ENCODE data around the gene KRT72. TPM values are rescaled to one million over a fixed set of nuclear protein-coding genes. Genes with fewer than 3 reads are reported as not detected.

The KRT72 gene
- total RNA-seq, 1 donor from 2014 or later: not detected

DNA sequence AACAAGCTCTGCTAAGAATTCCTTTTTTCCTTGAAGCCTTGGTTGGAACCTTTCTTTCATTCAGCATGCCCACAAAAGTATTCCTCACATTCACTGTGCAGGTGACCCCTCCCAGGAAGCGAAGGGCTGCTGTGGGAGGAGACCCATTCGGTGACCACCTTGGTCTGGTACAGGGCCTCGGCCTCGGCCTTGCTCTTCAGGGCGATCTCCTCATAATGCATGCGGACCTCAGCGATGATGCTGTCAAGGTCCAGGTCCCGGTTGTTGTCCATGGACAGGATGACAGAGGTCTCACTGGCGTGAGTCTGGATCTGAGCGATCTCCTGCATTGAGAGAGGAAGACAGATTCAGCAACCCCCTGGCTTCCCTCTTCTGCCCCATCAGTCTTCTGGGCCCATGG lies 30.8 kb downstream of the KRT72 start:
- no peak overlapping the region for H3K27ac Mint-ChIP-seq (ENCODE audit: unreplicated experiment)
- TF ChIP-seq, protein P1, sequence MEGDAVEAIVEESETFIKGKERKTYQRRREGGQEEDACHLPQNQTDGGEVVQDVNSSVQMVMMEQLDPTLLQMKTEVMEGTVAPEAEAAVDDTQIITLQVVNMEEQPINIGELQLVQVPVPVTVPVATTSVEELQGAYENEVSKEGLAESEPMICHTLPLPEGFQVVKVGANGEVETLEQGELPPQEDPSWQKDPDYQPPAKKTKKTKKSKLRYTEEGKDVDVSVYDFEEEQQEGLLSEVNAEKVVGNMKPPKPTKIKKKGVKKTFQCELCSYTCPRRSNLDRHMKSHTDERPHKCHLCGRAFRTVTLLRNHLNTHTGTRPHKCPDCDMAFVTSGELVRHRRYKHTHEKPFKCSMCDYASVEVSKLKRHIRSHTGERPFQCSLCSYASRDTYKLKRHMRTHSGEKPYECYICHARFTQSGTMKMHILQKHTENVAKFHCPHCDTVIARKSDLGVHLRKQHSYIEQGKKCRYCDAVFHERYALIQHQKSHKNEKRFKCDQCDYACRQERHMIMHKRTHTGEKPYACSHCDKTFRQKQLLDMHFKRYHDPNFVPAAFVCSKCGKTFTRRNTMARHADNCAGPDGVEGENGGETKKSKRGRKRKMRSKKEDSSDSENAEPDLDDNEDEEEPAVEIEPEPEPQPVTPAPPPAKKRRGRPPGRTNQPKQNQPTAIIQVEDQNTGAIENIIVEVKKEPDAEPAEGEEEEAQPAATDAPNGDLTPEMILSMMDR (IDR thresholded peaks at IDR 0.05): no peak
- H3K27me3 Mint-ChIP-seq (ENCODE audit: unreplicated experiment): peaks cover 50% of the 10 kb centered on the region
- DNase-seq (ENCODE audit: extremely low spot score, unreplicated experiment): no peak
- H3K4me3 Mint-ChIP-seq (ENCODE audit: unreplicated experiment): no peak overlapping the region
- no peaks in the 10 kb centered on the region for H3K4me1 Mint-ChIP-seq (ENCODE audit: unreplicated experiment)
- no peaks in the 10 kb centered on the region for H3K9me3 Mint-ChIP-seq (ENCODE audit: unreplicated experiment)
- H3K36me3 Mint-ChIP-seq (ENCODE audit: unreplicated experiment): no peaks in the 10 kb centered on the region

DNA sequence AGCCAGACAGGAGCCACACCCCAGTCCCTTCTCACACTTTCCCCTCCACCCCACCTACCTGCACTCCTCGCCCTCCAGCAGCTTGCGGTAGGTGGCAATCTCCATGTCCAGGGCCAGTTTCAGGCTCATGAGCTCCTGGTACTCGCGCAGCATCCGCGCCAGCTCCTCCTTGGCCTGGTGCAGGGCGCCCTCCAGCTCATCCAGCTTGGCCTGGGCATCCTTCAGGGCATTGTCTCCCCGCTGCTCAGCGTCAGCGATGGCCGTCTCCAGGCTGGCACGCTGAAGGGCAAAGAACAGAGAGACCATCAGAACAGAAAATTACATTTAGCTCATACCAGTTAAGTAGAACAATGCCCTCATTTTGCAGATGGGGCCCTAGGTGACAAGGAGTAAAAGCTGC lies 33.2 kb downstream of the KRT72 start:
- Mint-ChIP-seq H3K4me3 (ENCODE audit: unreplicated experiment) (no peak overlapping the region), H3K4me1 (ENCODE audit: unreplicated experiment) (no peaks in the 10 kb centered on the region), H3K27me3 (ENCODE audit: unreplicated experiment) (peaks cover 71% of the 10 kb centered on the region), H3K9me3 (ENCODE audit: unreplicated experiment) (no peaks in the 10 kb centered on the region), H3K27ac (ENCODE audit: unreplicated experiment) (no peak overlapping the region), H3K36me3 (ENCODE audit: unreplicated experiment) (no peaks in the 10 kb centered on the region)
- TF ChIP-seq, protein P1 (IDR thresholded peaks at IDR 0.05): no peak
- no peak for DNase-seq (ENCODE audit: extremely low spot score, unreplicated experiment)

DNA sequence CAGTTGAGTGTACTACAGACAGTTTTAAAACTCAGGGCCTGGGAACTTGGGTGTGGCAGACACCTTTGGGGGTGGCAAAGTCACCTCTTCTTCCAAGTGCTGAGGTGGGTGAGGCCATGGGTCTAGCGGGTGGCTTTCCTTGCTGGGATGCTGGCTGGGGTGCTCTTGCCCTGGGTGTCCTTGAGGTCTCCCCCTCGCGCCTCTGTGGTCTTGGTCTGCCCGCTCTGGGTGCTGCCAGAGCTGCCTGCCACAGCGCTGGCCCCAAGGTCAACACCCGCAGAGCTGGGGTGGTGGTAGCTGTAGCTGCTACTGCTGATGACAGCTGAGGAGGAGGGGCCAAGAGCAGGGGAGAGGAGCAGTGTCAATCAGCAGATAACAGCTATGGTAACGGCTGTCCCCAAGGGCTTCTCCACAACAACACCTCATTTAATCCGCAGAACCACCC lies 34.4 kb downstream of the KRT72 start:
- H3K36me3 Mint-ChIP-seq (ENCODE audit: unreplicated experiment): no peaks in the 10 kb centered on the region
- H3K27ac Mint-ChIP-seq (ENCODE audit: unreplicated experiment): no peak overlapping the region
- H3K27me3 Mint-ChIP-seq (ENCODE audit: unreplicated experiment): peaks cover 70% of the 10 kb centered on the region
- H3K4me3 Mint-ChIP-seq (ENCODE audit: unreplicated experiment): no peak overlapping the region
- TF ChIP-seq, protein P1 (IDR thresholded peaks at IDR 0.05): no peak
- no peak for DNase-seq (ENCODE audit: extremely low spot score, unreplicated experiment)
- H3K9me3 Mint-ChIP-seq (ENCODE audit: unreplicated experiment): no peaks in the 10 kb centered on the region
- no peaks in the 10 kb centered on the region for H3K4me1 Mint-ChIP-seq (ENCODE audit: unreplicated experiment)

DNA sequence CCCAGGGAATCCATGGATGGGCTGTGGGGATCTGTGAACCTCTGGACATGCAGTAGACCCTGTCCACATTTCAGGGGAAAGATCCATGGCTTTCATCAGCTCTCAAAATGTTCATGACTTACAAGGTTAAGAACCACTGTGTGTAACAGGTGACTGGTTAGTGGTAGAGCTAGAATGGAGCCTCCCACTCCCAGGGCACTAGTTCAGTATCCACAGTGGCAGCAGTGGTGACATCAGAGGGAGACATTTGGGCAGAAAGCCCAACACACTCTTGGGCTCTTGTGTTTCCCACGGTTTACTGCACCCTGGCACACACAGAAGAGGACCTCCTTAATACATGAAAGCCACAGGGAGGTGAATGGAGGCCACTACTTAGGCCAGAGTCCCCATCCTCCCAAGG lies 36.7 kb downstream of the KRT72 start:
- TF ChIP-seq, protein P1 (IDR thresholded peaks at IDR 0.05): no peak
- H3K9me3 Mint-ChIP-seq (ENCODE audit: unreplicated experiment): no peaks in the 10 kb centered on the region
- DNase-seq (ENCODE audit: extremely low spot score, unreplicated experiment): no peak
- H3K36me3 Mint-ChIP-seq (ENCODE audit: unreplicated experiment): no peaks in the 10 kb centered on the region
- H3K4me1 Mint-ChIP-seq (ENCODE audit: unreplicated experiment): no peaks in the 10 kb centered on the region
- H3K27ac Mint-ChIP-seq (ENCODE audit: unreplicated experiment): no peak overlapping the region
- H3K27me3 Mint-ChIP-seq (ENCODE audit: unreplicated experiment): peaks cover 67% of the 10 kb centered on the region
- H3K4me3 Mint-ChIP-seq (ENCODE audit: unreplicated experiment): no peak overlapping the region

DNA sequence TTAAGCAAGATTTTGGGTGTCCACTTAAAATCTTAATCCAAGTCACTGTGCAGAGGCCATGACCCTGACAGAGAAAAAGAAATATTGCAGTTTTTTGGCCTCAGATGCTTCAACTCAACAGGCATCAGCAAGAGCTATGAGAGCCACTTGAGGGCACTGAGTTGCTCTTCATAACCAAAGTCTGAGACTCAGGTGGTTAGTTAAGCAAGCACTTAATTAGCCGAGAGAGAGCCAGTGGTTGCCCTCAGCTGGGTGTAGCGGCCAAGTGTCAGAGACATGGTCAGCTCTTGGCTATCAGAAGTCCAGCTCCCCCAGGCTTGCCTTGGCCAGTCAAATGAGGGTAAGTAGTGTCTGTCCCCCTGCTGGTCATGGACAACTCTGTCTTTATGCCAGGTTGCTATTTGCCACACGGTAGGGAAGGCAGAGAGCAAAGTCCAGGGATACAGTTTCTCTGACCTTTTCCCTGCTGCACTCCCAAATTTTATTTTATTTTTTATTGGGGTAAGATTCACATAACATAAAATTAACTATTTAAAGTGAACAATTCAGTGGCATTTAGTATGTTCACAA lies 39.3 kb downstream of the KRT72 start:
- H3K27me3 Mint-ChIP-seq (ENCODE audit: unreplicated experiment): peaks cover 67% of the 10 kb centered on the region
- no peak overlapping the region for H3K4me3 Mint-ChIP-seq (ENCODE audit: unreplicated experiment)
- H3K36me3 Mint-ChIP-seq (ENCODE audit: unreplicated experiment): no peaks in the 10 kb centered on the region
- no peak overlapping the region for H3K27ac Mint-ChIP-seq (ENCODE audit: unreplicated experiment)
- DNase-seq (ENCODE audit: extremely low spot score, unreplicated experiment): no peak
- no peaks in the 10 kb centered on the region for H3K4me1 Mint-ChIP-seq (ENCODE audit: unreplicated experiment)
- no peaks in the 10 kb centered on the region for H3K9me3 Mint-ChIP-seq (ENCODE audit: unreplicated experiment)
- TF ChIP-seq, protein P1 (IDR thresholded peaks at IDR 0.05): peak; percentile 31

Measured in osteocyte (in vitro differentiated cells).